Daoy (cell line): ENCODE results near the gene RPRD1B. TPM values are rescaled to one million over a fixed set of nuclear protein-coding genes. Genes with fewer than 3 reads are reported as not detected.

Experiments
- DNase-seq: peaks from one replicate; pipeline ENCODE4 v3.0.0-alpha.2; 2015; ENCODE audit warnings: low read depth
- total RNA-seq: library from RNA; depleted of rRNA; stranded (reverse); fragments of >200 nt; shearing (Covaris generic); gene quantifications from 2 replicates; pipeline ENCODE4 v1.2.3, GENCODE V29; 2014

RPRD1B gene
- total RNA-seq, 1 experiment from 2014 or later: 18.2 TPM

- no peak for DNase-seq
These were observed 2.8 kb downstream of the RPRD1B start for GRCh38 chr20:38036366-38036765.

GRCh38 chr20:38040276-38040675 is 6.7 kb downstream of the RPRD1B start:
- no peak for DNase-seq

- peak; percentile 85 for DNase-seq
These were observed 10.2 kb downstream of the RPRD1B start for GRCh38 chr20:38043512-38044300.

GRCh38 chr20:38044685-38045084 is 11.1 kb downstream of the RPRD1B start:
- DNase-seq: no peak

- no peak for DNase-seq
These were observed 13.0 kb downstream of the RPRD1B start for GRCh38 chr20:38046572-38046971.

GRCh38 chr20:38049800-38050199 is 16.3 kb downstream of the RPRD1B start:
- peak; percentile 74 for DNase-seq

- DNase-seq: no peak
These were observed 17.1 kb downstream of the RPRD1B start for GRCh38 chr20:38050686-38051085.

GRCh38 chr20:38052870-38053269 is 19.3 kb downstream of the RPRD1B start:
- no peak for DNase-seq

GRCh38 chr20:38054647-38055046 is 21.1 kb downstream of the RPRD1B start:
- no peak for DNase-seq

- DNase-seq: no peak
These were observed 21.7 kb downstream of the RPRD1B start for GRCh38 chr20:38055294-38055693.

GRCh38 chr20:38055848-38056247 is 22.3 kb downstream of the RPRD1B start:
- no peak for DNase-seq

- DNase-seq: peak; percentile 75
These were observed 23.9 kb downstream of the RPRD1B start for GRCh38 chr20:38057351-38057972.

GRCh38 chr20:38059832-38060231 is 26.3 kb downstream of the RPRD1B start:
- no peak for DNase-seq

- peak; percentile 50 for DNase-seq
These were observed 27.0 kb downstream of the RPRD1B start for GRCh38 chr20:38060536-38060935.

- no peak for DNase-seq
These were observed 27.6 kb downstream of the RPRD1B start for GRCh38 chr20:38061109-38061508.

- DNase-seq: no peak
These were observed 29.3 kb downstream of the RPRD1B start for GRCh38 chr20:38062890-38063289.

- no peak for DNase-seq
These were observed 30.5 kb downstream of the RPRD1B start for GRCh38 chr20:38063911-38064530.

- DNase-seq: no peak
These were observed 32.3 kb downstream of the RPRD1B start for GRCh38 chr20:38065764-38066375.

GRCh38 chr20:38066969-38067716 is 33.6 kb downstream of the RPRD1B start:
- DNase-seq: no peak

GRCh38 chr20:38067717-38068365 is 34.3 kb downstream of the RPRD1B start:
- no peak for DNase-seq

- no peak for DNase-seq
These were observed 39.4 kb downstream of the RPRD1B start for GRCh38 chr20:38072898-38073297.
